K562 (cell line): ENCODE measurements around the gene CCDC85B. TPM values are rescaled to one million over a fixed set of nuclear protein-coding genes. Genes with fewer than 3 reads are reported as not detected.

Experiments used
- ATF2 ChIP-seq: sonication (generic); formaldehyde crosslinking; IDR thresholded peaks from 2 replicates; pipeline ENCODE4 v1.8.1; 2022; ENCODE audit warnings: missing genetic modification reagents
- FOXM1 ChIP-seq, 2 experiments: fragments of 450-650 bp in 1 of 2; sonication (generic) in 1 of 2; formaldehyde crosslinking in 1 of 2; IDR thresholded peaks; 2 replicates each; pipeline versions ENCODE4 v1.6.1 to v1.9.0; 2017 to 2022; ENCODE audit warnings: low read depth in 2 of 2, mild to moderate bottlenecking in 2 of 2, missing genetic modification reagents in 1 of 2, moderate library complexity in 1 of 2
- GATAD2A ChIP-seq: fragments of 450-650 bp; IDR thresholded peaks from 2 replicates; pipeline ENCODE4 v1.6.1; 2017
- HMG20B ChIP-seq: fragments of 250-450 bp; sonication (Bioruptor Pico); IDR thresholded peaks from 2 replicates; pipeline ENCODE4 v1.5.0; 2021; ENCODE audit warnings: mild to moderate bottlenecking
- MTA3 ChIP-seq: fragments of 450-650 bp; formaldehyde crosslinking; IDR thresholded peaks from 2 replicates; pipeline ENCODE4 v1.6.1; 2017; ENCODE audit warnings: mild to moderate bottlenecking, borderline replicate concordance
- MXI1 ChIP-seq: IDR thresholded peaks from 2 replicates; pipeline ENCODE4 v1.6.1; 2011; ENCODE audit warnings: low read depth, mild to moderate bottlenecking, improper control_type of control experiment, low read length
- OTX1 ChIP-seq: fragments of 450-650 bp; formaldehyde crosslinking; IDR thresholded peaks from 2 replicates; pipeline ENCODE4 v1.4.0; 2022; ENCODE audit warnings: mild to moderate bottlenecking
- PHF8 ChIP-seq: fragments of 200-600 bp; sonication (generic); IDR thresholded peaks from 2 replicates; pipeline ENCODE4 v1.6.1; 2012; ENCODE audit warnings: mixed run types, mild to moderate bottlenecking, inconsistent platforms, low read length, moderate library complexity, borderline replicate concordance
- RFX5 ChIP-seq: IDR thresholded peaks from 2 replicates; pipeline ENCODE4 v1.6.1; 2011; ENCODE audit warnings: low read depth, mild to moderate bottlenecking, improper control_type of control experiment, low read length
- SIN3A ChIP-seq, 2 experiments: fragments of 150-350 bp in 1 of 2; IDR thresholded peaks; 2 replicates each; pipeline ENCODE4 v1.6.1; 2011 to 2016; ENCODE audit warnings: borderline replicate concordance in 2 of 2, low read depth in 2 of 2, low read length in 2 of 2, mild to moderate bottlenecking in 2 of 2, moderate library complexity in 2 of 2; ENCODE audit not compliant: control insufficient read depth in 1 of 2
- ZNF511 ChIP-seq: sonication (generic); formaldehyde crosslinking; IDR thresholded peaks from 2 replicates; pipeline ENCODE4 v1.8.0; 2022; ENCODE audit warnings: mild to moderate bottlenecking, missing genetic modification reagents
- ZNF57 ChIP-seq: fragments of 450-650 bp; formaldehyde crosslinking; IDR thresholded peaks from 2 replicates; pipeline ENCODE4 v1.4.0; 2020; ENCODE audit warnings: mild to moderate bottlenecking, moderate library complexity
- ZSCAN29 ChIP-seq: fragments of 450-650 bp; IDR thresholded peaks from 2 replicates; pipeline ENCODE4 v1.6.1; 2017
- polyA plus RNA-seq, 8 experiments: library from polyadenylated mRNA; depleted of rRNA in 4 of 8; stranded (reverse) in 5 of 8; unstranded in 3 of 8; fragments of >200 nt; fragmentation: Nextera tagmentation in 2 of 8; fragmentation: Illumina TruSeq in 1 of 8; extraction: Ambion mirVana in 2 of 8; extraction: Trizol in 1 of 8; gene quantifications; 2 replicates each; pipeline versions ENCODE4 v1.2.1 to v1.2.3, GENCODE V29; 2011 to 2014; ENCODE audit warnings: inconsistent platforms in 1 of 8, missing spikeins in 1 of 8
- total RNA-seq, 7 experiments: library from RNA; depleted of rRNA in 6 of 7; stranded (reverse); fragments of >200 nt in 6 of 7; fragmentation: Illumina TruSeq in 2 of 7; extraction: Trizol in 2 of 7; gene quantifications; 2 replicates each; pipeline versions ENCODE4 v1.2.1 to v1.2.3, GENCODE V29; 2011 to 2021; ENCODE audit warnings: low replicate concordance in 1 of 7
- TF ChIP-seq, protein P1 (sequence below): fragments of 450-650 bp; IDR thresholded peaks from 2 replicates; pipeline ENCODE4 v1.6.1; 2018; ENCODE audit not compliant: partially characterized antibody
- TF ChIP-seq, protein P2 (sequence below): sonication (generic); formaldehyde crosslinking; IDR thresholded peaks from 2 replicates; pipeline ENCODE4 v1.8.1; 2023; ENCODE audit warnings: mild to moderate bottlenecking, missing genetic modification reagents

Gene CCDC85B
- total and polyA plus RNA-seq, 9 of the 15 experiments (the other 6 are each of a cell fraction or from before 2014, with no cell fraction given) = 0.14 to 138 (median 6.2) TPM

- no peak for TF ChIP-seq HMG20B (CRISPR knock-in tag)
- TF ChIP-seq OTX1 (CRISPR knock-in tag) = peak; percentile 75; the same call in 1 of the 2 replicates
- TF ChIP-seq ZNF57 (CRISPR knock-in tag) = 0 out of 2 replicates have a peak, but pooled peaks have one; percentile 36
- TF ChIP-seq SIN3A (IDR thresholded peaks at IDR 0.05; ENCODE audit: borderline replicate concordance in 2 of 2, control insufficient read depth in 1 of 2, low read depth in 2 of 2, low read length in 2 of 2) = peak; percentile 66 to 77; a peak in 3 of 4 replicates
- TF ChIP-seq GATAD2A = no peak
- TF ChIP-seq ZSCAN29 = no peak
- no peak for TF ChIP-seq FOXM1 (IDR thresholded peaks at IDR 0.05; ENCODE audit: low read depth)
- no peak for TF ChIP-seq FOXM1 (CRISPR knock-in tag; IDR thresholded peaks at IDR 0.05; ENCODE audit: low read depth)
- TF ChIP-seq RFX5 = no peak
- TF ChIP-seq ATF2 = peak; percentile 17; the same call in 1 of the 2 replicates
- TF ChIP-seq ZNF511 = peak; percentile 48; the same call in 1 of the 2 replicates
- TF ChIP-seq, protein P1, sequence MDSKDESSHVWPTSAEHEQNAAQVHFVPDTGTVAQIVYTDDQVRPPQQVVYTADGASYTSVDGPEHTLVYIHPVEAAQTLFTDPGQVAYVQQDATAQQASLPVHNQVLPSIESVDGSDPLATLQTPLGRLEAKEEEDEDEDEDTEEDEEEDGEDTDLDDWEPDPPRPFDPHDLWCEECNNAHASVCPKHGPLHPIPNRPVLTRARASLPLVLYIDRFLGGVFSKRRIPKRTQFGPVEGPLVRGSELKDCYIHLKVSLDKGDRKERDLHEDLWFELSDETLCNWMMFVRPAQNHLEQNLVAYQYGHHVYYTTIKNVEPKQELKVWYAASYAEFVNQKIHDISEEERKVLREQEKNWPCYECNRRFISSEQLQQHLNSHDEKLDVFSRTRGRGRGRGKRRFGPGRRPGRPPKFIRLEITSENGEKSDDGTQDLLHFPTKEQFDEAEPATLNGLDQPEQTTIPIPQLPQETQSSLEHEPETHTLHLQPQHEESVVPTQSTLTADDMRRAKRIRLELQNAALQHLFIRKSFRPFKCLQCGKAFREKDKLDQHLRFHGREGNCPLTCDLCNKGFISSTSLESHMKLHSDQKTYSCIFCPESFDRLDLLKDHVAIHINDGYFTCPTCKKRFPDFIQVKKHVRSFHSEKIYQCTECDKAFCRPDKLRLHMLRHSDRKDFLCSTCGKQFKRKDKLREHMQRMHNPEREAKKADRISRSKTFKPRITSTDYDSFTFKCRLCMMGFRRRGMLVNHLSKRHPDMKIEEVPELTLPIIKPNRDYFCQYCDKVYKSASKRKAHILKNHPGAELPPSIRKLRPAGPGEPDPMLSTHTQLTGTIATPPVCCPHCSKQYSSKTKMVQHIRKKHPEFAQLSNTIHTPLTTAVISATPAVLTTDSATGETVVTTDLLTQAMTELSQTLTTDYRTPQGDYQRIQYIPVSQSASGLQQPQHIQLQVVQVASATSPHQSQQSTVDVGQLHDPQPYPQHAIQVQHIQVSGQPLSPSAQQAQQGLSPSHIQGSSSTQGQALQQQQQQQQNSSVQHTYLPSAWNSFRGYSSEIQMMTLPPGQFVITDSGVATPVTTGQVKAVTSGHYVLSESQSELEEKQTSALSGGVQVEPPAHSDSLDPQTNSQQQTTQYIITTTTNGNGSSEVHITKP = peak; percentile 53
- TF ChIP-seq, protein P2, sequence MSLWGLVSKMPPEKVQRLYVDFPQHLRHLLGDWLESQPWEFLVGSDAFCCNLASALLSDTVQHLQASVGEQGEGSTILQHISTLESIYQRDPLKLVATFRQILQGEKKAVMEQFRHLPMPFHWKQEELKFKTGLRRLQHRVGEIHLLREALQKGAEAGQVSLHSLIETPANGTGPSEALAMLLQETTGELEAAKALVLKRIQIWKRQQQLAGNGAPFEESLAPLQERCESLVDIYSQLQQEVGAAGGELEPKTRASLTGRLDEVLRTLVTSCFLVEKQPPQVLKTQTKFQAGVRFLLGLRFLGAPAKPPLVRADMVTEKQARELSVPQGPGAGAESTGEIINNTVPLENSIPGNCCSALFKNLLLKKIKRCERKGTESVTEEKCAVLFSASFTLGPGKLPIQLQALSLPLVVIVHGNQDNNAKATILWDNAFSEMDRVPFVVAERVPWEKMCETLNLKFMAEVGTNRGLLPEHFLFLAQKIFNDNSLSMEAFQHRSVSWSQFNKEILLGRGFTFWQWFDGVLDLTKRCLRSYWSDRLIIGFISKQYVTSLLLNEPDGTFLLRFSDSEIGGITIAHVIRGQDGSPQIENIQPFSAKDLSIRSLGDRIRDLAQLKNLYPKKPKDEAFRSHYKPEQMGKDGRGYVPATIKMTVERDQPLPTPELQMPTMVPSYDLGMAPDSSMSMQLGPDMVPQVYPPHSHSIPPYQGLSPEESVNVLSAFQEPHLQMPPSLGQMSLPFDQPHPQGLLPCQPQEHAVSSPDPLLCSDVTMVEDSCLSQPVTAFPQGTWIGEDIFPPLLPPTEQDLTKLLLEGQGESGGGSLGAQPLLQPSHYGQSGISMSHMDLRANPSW (CRISPR knock-in tag) = peak; percentile 80
- peak; percentile 87; the same call in 1 of the 2 replicates for TF ChIP-seq PHF8
- peak; percentile 43; the same call in 1 of the 2 replicates for TF ChIP-seq MTA3
- no peak for TF ChIP-seq MXI1
Observed at GRCh38 chr11:65857853-65858680, 32.4 kb upstream of the CCDC85B start, which contains the start of gene CFL1 (continued).
